ENCODE measurements around the gene AARS2. TPM values are rescaled to one million over a fixed set of nuclear protein-coding genes. Genes with fewer than 3 reads are reported as not detected.
"Not testable (repeated sequence)": the region's sequence is repeated elsewhere in the genome, so short reads cannot be mapped to it uniquely, and the experiment has no call there.

AARS2 gene
- total and polyA plus RNA-seq, 9 of the 15 experiments (the other 6 are each of a cell fraction or from before 2014, with no cell fraction given): 0.97 to 34.0 (median 18.3) TPM

- DNase-seq (ENCODE audit: extremely low read depth in 1 of 4, low spot score in 3 of 4): no peak
- H2AFZ ChIP-seq (ENCODE audit: low read depth, low read length): no peak overlapping the region
- in situ Hi-C loops (cut with MboI) (no loop called here), intact Hi-C loops (cut with micrococcal nuclease) (no loop called here)
- H3K4me3 ChIP-seq: no peak overlapping the region
- no peak overlapping the region for H3K4me2 ChIP-seq (ENCODE audit: insufficient read depth, low read length)
- no peaks in the 10 kb centered on the region for H3K9me1 ChIP-seq (ENCODE audit: control insufficient read depth, insufficient read depth, low read length)
- CTCF ChIA-PET (ENCODE audit: low intra/inter-chr PET ratio): no interaction called here
- no peaks in the 10 kb centered on the region for H3K79me2 ChIP-seq (ENCODE audit: control insufficient read depth, insufficient read depth, low read length)
- peaks cover 7 to 17% of the 10 kb centered on the region in 2 experiments; a peak in 4 of 5 replicates for H3K27me3 ChIP-seq (ENCODE audit: control insufficient read depth in 2 of 2, insufficient read depth in 2 of 2, low read length in 2 of 2)
- H4K20me1 ChIP-seq (replicated peaks; ENCODE audit: control insufficient read depth, insufficient read depth, low read length): no peaks in the 10 kb centered on the region
- TF ChIP-seq CBFA2T3 (IDR thresholded peaks at IDR 0.05) (peak; percentile 48), TCF7 (IDR thresholded peaks at IDR 0.05; ENCODE audit: borderline replicate concordance) (no peak)
- H3K9ac ChIP-seq (ENCODE audit: insufficient read depth in 1 of 2, low read depth in 2 of 2, low read length in 2 of 2): no peak overlapping the region
- H3K27ac ChIP-seq (ENCODE audit: extremely low read depth, low read depth, low read length): no peak overlapping the region
- ATAC-seq: no peak
- H3K9me3 ChIP-seq (replicated peaks; ENCODE audit: control insufficient read depth, insufficient read depth, low read depth, low read length): no peaks in the 10 kb centered on the region
- 7% methylated on average over 6 of the region's 6 CpGs for WGBS (ENCODE audit: insufficient coverage, low coverage, missing lambda C conversion rate)
- no peaks in the 10 kb centered on the region for H3K4me1 ChIP-seq (replicated peaks in 1 of 2; ENCODE audit: control insufficient read depth in 2 of 2, insufficient read depth in 2 of 2, low read length in 2 of 2)
- POLR2A ChIA-PET: interaction anchor here (0.5 to 0.7 kb wide), 2 partner anchors 46 to 103 kb away, joined by 3 read pairs; partner anchors contain the start of gene HSP90AB1
- FAIRE-seq: no peak
- no TSS peak for BruUV-seq (replicated peaks)
- H3K36me3 ChIP-seq (ENCODE audit: control insufficient read depth, insufficient read depth, low read length): no peaks in the 10 kb centered on the region
Observed at GRCh38 chr6:44349904-44350649, 36.9 kb upstream of the AARS2 start.

GRCh38 chr6:44346818-44347217 lies 33.7 kb upstream of the AARS2 start:
- H3K36me3 ChIP-seq (ENCODE audit: control insufficient read depth, insufficient read depth, low read length); intact Hi-C loops (cut with micrococcal nuclease); H3K27ac ChIP-seq (ENCODE audit: extremely low read depth, low read depth, low read length); FAIRE-seq; ATAC-seq; CTCF ChIA-PET (ENCODE audit: low intra/inter-chr PET ratio); H3K4me3 ChIP-seq; H3K79me2 ChIP-seq (ENCODE audit: control insufficient read depth, insufficient read depth, low read length); H2AFZ ChIP-seq (ENCODE audit: low read depth, low read length); in situ Hi-C loops (cut with MboI); H3K9me1 ChIP-seq (ENCODE audit: control insufficient read depth, insufficient read depth, low read length); DNase-seq (ENCODE audit: extremely low read depth in 1 of 4, low spot score in 3 of 4); BruUV-seq (replicated peaks); H4K20me1 ChIP-seq (replicated peaks; ENCODE audit: control insufficient read depth, insufficient read depth, low read length); H3K9ac ChIP-seq (ENCODE audit: insufficient read depth in 1 of 2, low read depth in 2 of 2, low read length in 2 of 2); H3K4me2 ChIP-seq (ENCODE audit: insufficient read depth, low read length); H3K9me3 ChIP-seq (replicated peaks; ENCODE audit: control insufficient read depth, insufficient read depth, low read depth, low read length): not testable (repeated sequence)
- 1% methylated on average over 4 of the region's 4 CpGs for WGBS (ENCODE audit: insufficient coverage, low coverage, missing lambda C conversion rate)
- POLR2A ChIA-PET: interaction anchor here (0.7 kb wide), 1 partner anchor 42 kb away, joined by 3 read pairs; no protein-coding TSS in a partner anchor
- TF ChIP-seq BCOR (IDR thresholded peaks at IDR 0.05) (peak; percentile 66; the same call in 1 of the 2 replicates), SMARCA5 (IDR thresholded peaks at IDR 0.05) (peak; percentile 48; the same call in 1 of the 2 replicates), KDM1A (IDR thresholded peaks at IDR 0.05) (peak in 1 of 2 experiments; percentile 44; a peak in 1 of 4 replicates), RBM25 (IDR thresholded peaks at IDR 0.05; ENCODE audit: low read depth, low read length, severe bottlenecking) (peak; percentile 57), ZNF146 (CRISPR knock-in tag; IDR thresholded peaks at IDR 0.05; ENCODE audit: unreplicated experiment) (peak; percentile 98)
- H3K27me3 ChIP-seq (ENCODE audit: control insufficient read depth in 2 of 2, insufficient read depth in 2 of 2, low read length in 2 of 2): peaks cover 27 to 44% of the 10 kb centered on the region in 2 experiments; a peak in 4 of 5 replicates
- peaks cover 0 to 11% of the 10 kb centered on the region in 2 experiments; a peak in 2 of 5 replicates for H3K4me1 ChIP-seq (replicated peaks in 1 of 2; ENCODE audit: control insufficient read depth in 2 of 2, insufficient read depth in 2 of 2, low read length in 2 of 2)
